Measurements from ENCODE around the gene ZNF445.

ZNF445 gene

GRCh38 chr3:44477312-44478030 is at the start of gene ZNF445:
Gene ZNF445, minus strand, starts transcription at chr3:44477670. Its CDS starts 22,121 bp downstream, at chr3:44455549.
- H3K36me3 ChIP-seq (ENCODE audit: insufficient read depth, low read depth, low read length), result no peaks in the 10 kb centered on the region
- H3K4me1 ChIP-seq (ENCODE audit: insufficient read depth, low read length), result peaks cover 6% of the 10 kb centered on the region; the same call in 1 of the 2 replicates
- H3K27me3 ChIP-seq (ENCODE audit: insufficient read depth, low read length), result no peaks in the 10 kb centered on the region; the same call in 1 of the 2 replicates
- no peak within 1 kb of the TSS for H3K27ac ChIP-seq (ENCODE audit: low read length)
- H3K9ac ChIP-seq (ENCODE audit: low read depth, low read length), result peak within 1 kb of the TSS; percentile 72; the same call in 1 of the 2 replicates
- peak within 1 kb of the TSS; percentile 81 for H3K4me3 ChIP-seq (ENCODE audit: low read length)
- no peaks in the 10 kb centered on the region for H3K9me3 ChIP-seq (ENCODE audit: insufficient read depth, low read depth, low read length)

GRCh38 chr3:44525060-44525459 is 47.6 kb upstream of the ZNF445 start:
- no peaks in the 10 kb centered on the region for H3K36me3 ChIP-seq (ENCODE audit: insufficient read depth, low read depth, low read length)
- H3K27ac ChIP-seq (ENCODE audit: low read length), result no peak overlapping the region
- H3K4me1 ChIP-seq (ENCODE audit: insufficient read depth, low read length), result no peaks in the 10 kb centered on the region; the same call in 1 of the 2 replicates
- H3K4me3 ChIP-seq (ENCODE audit: low read length), result no peak overlapping the region
- H3K9me3 ChIP-seq (ENCODE audit: insufficient read depth, low read depth, low read length), result no peaks in the 10 kb centered on the region
- H3K27me3 ChIP-seq (ENCODE audit: insufficient read depth, low read length), result peaks cover 19% of the 10 kb centered on the region
- H3K9ac ChIP-seq (ENCODE audit: low read depth, low read length), result no peak overlapping the region

GRCh38 chr3:44522494-44522933 is 45.0 kb upstream of the ZNF445 start:
- Histone ChIP-seq H3K27me3 (ENCODE audit: insufficient read depth, low read length) (no peaks in the 10 kb centered on the region), H3K36me3 (ENCODE audit: insufficient read depth, low read depth, low read length) (no peaks in the 10 kb centered on the region), H3K27ac (ENCODE audit: low read length) (no peak overlapping the region), H3K9me3 (ENCODE audit: insufficient read depth, low read depth, low read length) (no peaks in the 10 kb centered on the region), H3K4me1 (ENCODE audit: insufficient read depth, low read length) (no peaks in the 10 kb centered on the region; the same call in 1 of the 2 replicates), H3K4me3 (ENCODE audit: low read length) (no peak overlapping the region), H3K9ac (ENCODE audit: low read depth, low read length) (no peak overlapping the region)

GRCh38 chr3:44521721-44522120 is 44.3 kb upstream of the ZNF445 start:
- Histone ChIP-seq H3K27me3 (ENCODE audit: insufficient read depth, low read length) (no peaks in the 10 kb centered on the region), H3K27ac (ENCODE audit: low read length) (no peak overlapping the region), H3K36me3 (ENCODE audit: insufficient read depth, low read depth, low read length) (no peaks in the 10 kb centered on the region), H3K4me1 (ENCODE audit: insufficient read depth, low read length) (no peaks in the 10 kb centered on the region; the same call in 1 of the 2 replicates), H3K9ac (ENCODE audit: low read depth, low read length) (no peak overlapping the region), H3K9me3 (ENCODE audit: insufficient read depth, low read depth, low read length) (no peaks in the 10 kb centered on the region), H3K4me3 (ENCODE audit: low read length) (no peak overlapping the region)

GRCh38 chr3:44518782-44519156 is 41.3 kb upstream of the ZNF445 start:
- H3K4me3 ChIP-seq (ENCODE audit: low read length), result no peak overlapping the region
- H3K36me3 ChIP-seq (ENCODE audit: insufficient read depth, low read depth, low read length), result no peaks in the 10 kb centered on the region
- H3K9me3 ChIP-seq (ENCODE audit: insufficient read depth, low read depth, low read length), result no peaks in the 10 kb centered on the region
- no peaks in the 10 kb centered on the region; the same call in 1 of the 2 replicates for H3K4me1 ChIP-seq (ENCODE audit: insufficient read depth, low read length)
- H3K27me3 ChIP-seq (ENCODE audit: insufficient read depth, low read length), result no peaks in the 10 kb centered on the region
- H3K9ac ChIP-seq (ENCODE audit: low read depth, low read length), result no peak overlapping the region
- H3K27ac ChIP-seq (ENCODE audit: low read length), result no peak overlapping the region

- no peaks in the 10 kb centered on the region for H3K36me3 ChIP-seq (ENCODE audit: insufficient read depth, low read depth, low read length)
- H3K27ac ChIP-seq (ENCODE audit: low read length), result no peak overlapping the region
These were observed 38.8 kb upstream of the ZNF445 start for GRCh38 chr3:44516230-44516629.

GRCh38 chr3:44513513-44513912 is 36.0 kb upstream of the ZNF445 start:
- Histone ChIP-seq H3K36me3 (ENCODE audit: insufficient read depth, low read depth, low read length) (no peaks in the 10 kb centered on the region), H3K9me3 (ENCODE audit: insufficient read depth, low read depth, low read length) (no peaks in the 10 kb centered on the region), H3K9ac (ENCODE audit: low read depth, low read length) (no peak overlapping the region), H3K4me1 (ENCODE audit: insufficient read depth, low read length) (peaks cover 9% of the 10 kb centered on the region), H3K27ac (ENCODE audit: low read length) (no peak overlapping the region), H3K27me3 (ENCODE audit: insufficient read depth, low read length) (no peaks in the 10 kb centered on the region), H3K4me3 (ENCODE audit: low read length) (no peak overlapping the region)

More at GRCh38 chr3:44516230-44516629, 38.8 kb upstream of the ZNF445 start:
- no peak overlapping the region for H3K9ac ChIP-seq (ENCODE audit: low read depth, low read length)
- no peaks in the 10 kb centered on the region for H3K9me3 ChIP-seq (ENCODE audit: insufficient read depth, low read depth, low read length)
- H3K4me3 ChIP-seq (ENCODE audit: low read length), result no peak overlapping the region
- no peaks in the 10 kb centered on the region for H3K27me3 ChIP-seq (ENCODE audit: insufficient read depth, low read length)
- peaks cover 3% of the 10 kb centered on the region; the same call in 1 of the 2 replicates for H3K4me1 ChIP-seq (ENCODE audit: insufficient read depth, low read length)

GRCh38 chr3:44511238-44511566 is 33.7 kb upstream of the ZNF445 start:
- no peaks in the 10 kb centered on the region for H3K27me3 ChIP-seq (ENCODE audit: insufficient read depth, low read length)
- H3K36me3 ChIP-seq (ENCODE audit: insufficient read depth, low read depth, low read length), result no peaks in the 10 kb centered on the region
- no peak overlapping the region for H3K27ac ChIP-seq (ENCODE audit: low read length)
- no peaks in the 10 kb centered on the region for H3K9me3 ChIP-seq (ENCODE audit: insufficient read depth, low read depth, low read length)
- H3K4me1 ChIP-seq (ENCODE audit: insufficient read depth, low read length), result peaks cover 14% of the 10 kb centered on the region
- H3K4me3 ChIP-seq (ENCODE audit: low read length), result peak overlapping the region; percentile 90
- H3K9ac ChIP-seq (ENCODE audit: low read depth, low read length), result peak overlapping the region; percentile 88; the same call in 1 of the 2 replicates

GRCh38 chr3:44510000-44510368 is 32.5 kb upstream of the ZNF445 start:
- no peaks in the 10 kb centered on the region for H3K9me3 ChIP-seq (ENCODE audit: insufficient read depth, low read depth, low read length)
- peaks cover 14% of the 10 kb centered on the region for H3K4me1 ChIP-seq (ENCODE audit: insufficient read depth, low read length)
- peak overlapping the region; percentile 91 for H3K9ac ChIP-seq (ENCODE audit: low read depth, low read length)
- H3K27ac ChIP-seq (ENCODE audit: low read length), result no peak overlapping the region
- peak overlapping the region; percentile 89 for H3K4me3 ChIP-seq (ENCODE audit: low read length)
- H3K27me3 ChIP-seq (ENCODE audit: insufficient read depth, low read length), result no peaks in the 10 kb centered on the region
- H3K36me3 ChIP-seq (ENCODE audit: insufficient read depth, low read depth, low read length), result 0 out of 2 replicates have a peak, but pooled peaks cover 4% of the 10 kb centered on the region

- no peak overlapping the region for H3K27ac ChIP-seq (ENCODE audit: low read length)
- H3K9me3 ChIP-seq (ENCODE audit: insufficient read depth, low read depth, low read length), result no peaks in the 10 kb centered on the region
- no peaks in the 10 kb centered on the region for H3K27me3 ChIP-seq (ENCODE audit: insufficient read depth, low read length)
- peak overlapping the region; percentile 89 for H3K4me3 ChIP-seq (ENCODE audit: low read length)
- peaks cover 14% of the 10 kb centered on the region for H3K4me1 ChIP-seq (ENCODE audit: insufficient read depth, low read length)
- peak overlapping the region; percentile 91 for H3K9ac ChIP-seq (ENCODE audit: low read depth, low read length)
- 0 out of 2 replicates have a peak, but pooled peaks cover 4% of the 10 kb centered on the region for H3K36me3 ChIP-seq (ENCODE audit: insufficient read depth, low read depth, low read length)
These were observed 32.0 kb upstream of the ZNF445 start for GRCh38 chr3:44509393-44509921.

GRCh38 chr3:44506961-44507360 is 29.5 kb upstream of the ZNF445 start:
- Histone ChIP-seq H3K4me1 (ENCODE audit: insufficient read depth, low read length) (peaks cover 14% of the 10 kb centered on the region), H3K9me3 (ENCODE audit: insufficient read depth, low read depth, low read length) (peaks cover 6% of the 10 kb centered on the region), H3K9ac (ENCODE audit: low read depth, low read length) (no peak overlapping the region), H3K36me3 (ENCODE audit: insufficient read depth, low read depth, low read length) (peaks cover 11% of the 10 kb centered on the region), H3K27ac (ENCODE audit: low read length) (no peak overlapping the region), H3K4me3 (ENCODE audit: low read length) (no peak overlapping the region), H3K27me3 (ENCODE audit: insufficient read depth, low read length) (no peaks in the 10 kb centered on the region)

GRCh38 chr3:44506556-44506955 is 29.1 kb upstream of the ZNF445 start:
- Histone ChIP-seq H3K27ac (ENCODE audit: low read length) (no peak overlapping the region), H3K4me3 (ENCODE audit: low read length) (no peak overlapping the region), H3K4me1 (ENCODE audit: insufficient read depth, low read length) (peaks cover 14% of the 10 kb centered on the region), H3K27me3 (ENCODE audit: insufficient read depth, low read length) (no peaks in the 10 kb centered on the region), H3K9ac (ENCODE audit: low read depth, low read length) (no peak overlapping the region), H3K9me3 (ENCODE audit: insufficient read depth, low read depth, low read length) (peaks cover 10% of the 10 kb centered on the region), H3K36me3 (ENCODE audit: insufficient read depth, low read depth, low read length) (peaks cover 15% of the 10 kb centered on the region)

Measured in iPS-20b (cell line).